Activated CD8-positive, alpha-beta T cell treated with anti-CD3 and anti-CD28 coated beads, Interleukin-2, amount 10 ng/mL, durations not matched to agents 7 days and 5 days (primary cell): ENCODE results near the gene PDE4D. TPM values are rescaled to one million over a fixed set of nuclear protein-coding genes. Genes with fewer than 3 reads are reported as not detected.

Source experiments
- ATAC-seq: fragments of 150-1000 bp; cut with Tn5 transposase; one replicate; pipeline ENCODE4 v1.10.0; 2021; ENCODE audit warnings: moderate library complexity
- CTCF ChIA-PET: fragments of 350-600 bp; sonication (Branson Sonifier 250); formaldehyde crosslinking; loops from one replicate; lab custom pipeline; 2021; ENCODE audit warnings: antibody characterized with exemption; lab: Charles Lee
- POLR2A ChIA-PET: fragments of 350-600 bp; sonication (Branson Sonifier 250); formaldehyde crosslinking; loops from one replicate; lab custom pipeline; 2021; ENCODE audit warnings: antibody characterized with exemption; lab: Charles Lee
- DNase-seq: peaks from one replicate; pipeline ENCODE4 v3.0.0-alpha.2; 2020
- H3K27ac Mint-ChIP-seq: one replicate; pipeline ENCODE4 v1.8.0; 2021; ENCODE audit warnings: mild to moderate bottlenecking, mixed read lengths
- H3K27me3 Mint-ChIP-seq: one replicate; pipeline ENCODE4 v1.8.0; 2021; ENCODE audit warnings: low read depth, mixed read lengths
- H3K36me3 Mint-ChIP-seq: one replicate; pipeline ENCODE4 v1.8.0; 2021; ENCODE audit warnings: low read depth, mixed read lengths
- H3K4me1 Mint-ChIP-seq: one replicate; pipeline ENCODE4 v1.8.0; 2021; ENCODE audit warnings: low read depth, mixed read lengths
- H3K4me3 Mint-ChIP-seq: one replicate; pipeline ENCODE4 v1.8.0; 2021; ENCODE audit warnings: mild to moderate bottlenecking, mixed read lengths
- H3K9me3 Mint-ChIP-seq: one replicate; pipeline ENCODE4 v1.8.0; 2022; ENCODE audit warnings: mixed read lengths; ENCODE audit not compliant: insufficient read depth
- total RNA-seq, 2 experiments: library from RNA; stranded (reverse); gene quantifications; one replicate each; pipeline ENCODE4 v1.2.3, GENCODE V29; 2021

The PDE4D gene
- total RNA-seq, 2 experiments from 2014 or later: 65.4 to 70.7 TPM

- CTCF ChIA-PET: no interaction called here
- peaks cover 26% of the 10 kb centered on the region for H3K27me3 Mint-ChIP-seq
- no peak for DNase-seq
Observed at GRCh38 chr5:59342181-59342580, 551.3 kb downstream of the PDE4D start.

GRCh38 chr5:59341760-59342159 lies 551.8 kb downstream of the PDE4D start:
- H3K4me3 Mint-ChIP-seq: no peak overlapping the region
- POLR2A ChIA-PET: interaction anchor here (0.7 kb wide), 1 partner anchor 1030 kb away, joined by 3 read pairs; no protein-coding TSS in a partner anchor
- CTCF ChIA-PET: no interaction called here
- H3K9me3 Mint-ChIP-seq: no peaks in the 10 kb centered on the region
- peaks cover 23% of the 10 kb centered on the region for H3K27me3 Mint-ChIP-seq
- no peak for ATAC-seq
- no peaks in the 10 kb centered on the region for H3K4me1 Mint-ChIP-seq
- H3K36me3 Mint-ChIP-seq: no peaks in the 10 kb centered on the region
- H3K27ac Mint-ChIP-seq: no peak overlapping the region
- no peak for DNase-seq

More at GRCh38 chr5:59342181-59342580, 551.3 kb downstream of the PDE4D start:
- H3K36me3 Mint-ChIP-seq: no peaks in the 10 kb centered on the region
- no peak overlapping the region for H3K27ac Mint-ChIP-seq
- POLR2A ChIA-PET: interaction anchor here (0.7 kb wide), 1 partner anchor 1030 kb away, joined by 3 read pairs; no protein-coding TSS in a partner anchor
- H3K9me3 Mint-ChIP-seq: no peaks in the 10 kb centered on the region
- no peak overlapping the region for H3K4me3 Mint-ChIP-seq
- no peak for ATAC-seq
- no peaks in the 10 kb centered on the region for H3K4me1 Mint-ChIP-seq

GRCh38 chr5:59341155-59341554 lies 552.4 kb downstream of the PDE4D start:
- Mint-ChIP-seq H3K4me3 (no peak overlapping the region), H3K9me3 (no peaks in the 10 kb centered on the region), H3K27ac (no peak overlapping the region), H3K36me3 (no peaks in the 10 kb centered on the region), H3K27me3 (peaks cover 23% of the 10 kb centered on the region), H3K4me1 (no peaks in the 10 kb centered on the region)
- CTCF ChIA-PET: no interaction called here
- DNase-seq (no peak), ATAC-seq (no peak)
- POLR2A ChIA-PET: no interaction called here

- no peak for ATAC-seq
- POLR2A ChIA-PET: no interaction called here
- Mint-ChIP-seq H3K4me3 (no peak overlapping the region), H3K27ac (no peak overlapping the region), H3K36me3 (no peaks in the 10 kb centered on the region), H3K4me1 (no peaks in the 10 kb centered on the region), H3K27me3 (peaks cover 23% of the 10 kb centered on the region), H3K9me3 (no peaks in the 10 kb centered on the region)
- no peak for DNase-seq
- CTCF ChIA-PET: no interaction called here
Observed at GRCh38 chr5:59340637-59341036, 552.9 kb downstream of the PDE4D start.

- no peaks in the 10 kb centered on the region for H3K36me3 Mint-ChIP-seq
- ChIA-PET CTCF (interaction anchor here (1.5 kb wide), 1 partner anchor 148 kb away, joined by 4 read pairs; no protein-coding TSS in a partner anchor), POLR2A (no interaction called here)
- H3K27ac Mint-ChIP-seq: no peak overlapping the region
- peaks cover 21% of the 10 kb centered on the region for H3K27me3 Mint-ChIP-seq
- DNase-seq: no peak
- H3K9me3 Mint-ChIP-seq: no peaks in the 10 kb centered on the region
- no peaks in the 10 kb centered on the region for H3K4me1 Mint-ChIP-seq
- no peak overlapping the region for H3K4me3 Mint-ChIP-seq
- no peak for ATAC-seq
Observed at GRCh38 chr5:59337240-59337639, 556.3 kb downstream of the PDE4D start.

GRCh38 chr5:59335544-59335943 lies 558.0 kb downstream of the PDE4D start:
- no peak for DNase-seq
- no peak overlapping the region for H3K4me3 Mint-ChIP-seq
- ChIA-PET POLR2A (interaction anchor here (0.6 kb wide), 1 partner anchor 416 kb away, joined by 3 read pairs; no protein-coding TSS in a partner anchor), CTCF (interaction anchor here (1.5 to 1.6 kb wide), 2 partner anchors 32 to 54 kb away, joined by 4 to 5 read pairs; no protein-coding TSS in a partner anchor)
- H3K4me1 Mint-ChIP-seq: no peaks in the 10 kb centered on the region
- H3K27ac Mint-ChIP-seq: no peak overlapping the region
- H3K27me3 Mint-ChIP-seq: peaks cover 16% of the 10 kb centered on the region
- ATAC-seq: no peak
- no peaks in the 10 kb centered on the region for H3K36me3 Mint-ChIP-seq
- H3K9me3 Mint-ChIP-seq: no peaks in the 10 kb centered on the region

GRCh38 chr5:59333416-59333815 lies 560.1 kb downstream of the PDE4D start:
- no peak for ATAC-seq
- no peak overlapping the region for H3K27ac Mint-ChIP-seq
- peaks cover 15% of the 10 kb centered on the region for H3K27me3 Mint-ChIP-seq
- POLR2A ChIA-PET: no interaction called here
- no peaks in the 10 kb centered on the region for H3K36me3 Mint-ChIP-seq
- no peaks in the 10 kb centered on the region for H3K4me1 Mint-ChIP-seq
- no peaks in the 10 kb centered on the region for H3K9me3 Mint-ChIP-seq
- DNase-seq: no peak
- H3K4me3 Mint-ChIP-seq: no peak overlapping the region
- CTCF ChIA-PET: interaction anchor here (1.2 kb wide), 1 partner anchor 145 kb away, joined by 3 read pairs; no protein-coding TSS in a partner anchor

- no peak overlapping the region for H3K4me3 Mint-ChIP-seq
- H3K36me3 Mint-ChIP-seq: no peaks in the 10 kb centered on the region
- peaks cover 10% of the 10 kb centered on the region for H3K27me3 Mint-ChIP-seq
- DNase-seq: no peak
- no peaks in the 10 kb centered on the region for H3K4me1 Mint-ChIP-seq
- POLR2A ChIA-PET: no interaction called here
- ATAC-seq: no peak
- H3K9me3 Mint-ChIP-seq: no peaks in the 10 kb centered on the region
- H3K27ac Mint-ChIP-seq: no peak overlapping the region
- CTCF ChIA-PET: no interaction called here
Observed at GRCh38 chr5:59332236-59332973, 561.1 kb downstream of the PDE4D start.

- Mint-ChIP-seq H3K27ac (no peak overlapping the region), H3K4me1 (no peaks in the 10 kb centered on the region), H3K9me3 (no peaks in the 10 kb centered on the region), H3K36me3 (no peaks in the 10 kb centered on the region), H3K27me3 (peaks cover 10% of the 10 kb centered on the region), H3K4me3 (no peak overlapping the region)
- ChIA-PET CTCF (no interaction called here), POLR2A (no interaction called here)
- ATAC-seq (no peak), DNase-seq (no peak)
Observed at GRCh38 chr5:59330680-59331079, 562.8 kb downstream of the PDE4D start.

- Mint-ChIP-seq H3K9me3 (no peaks in the 10 kb centered on the region), H3K27ac (no peak overlapping the region), H3K36me3 (no peaks in the 10 kb centered on the region), H3K27me3 (peaks cover 7% of the 10 kb centered on the region), H3K4me1 (no peaks in the 10 kb centered on the region), H3K4me3 (no peak overlapping the region)
- ATAC-seq (no peak), DNase-seq (no peak)
- ChIA-PET CTCF (no interaction called here), POLR2A (no interaction called here)
Observed at GRCh38 chr5:59328709-59329296, 564.7 kb downstream of the PDE4D start.

GRCh38 chr5:59327191-59327980 lies 566.1 kb downstream of the PDE4D start:
- H3K4me1 Mint-ChIP-seq: no peaks in the 10 kb centered on the region
- ATAC-seq (no peak), DNase-seq (no peak)
- peaks cover 11% of the 10 kb centered on the region for H3K27me3 Mint-ChIP-seq
- H3K9me3 Mint-ChIP-seq: no peaks in the 10 kb centered on the region
- H3K27ac Mint-ChIP-seq: no peak overlapping the region
- CTCF ChIA-PET: interaction anchor here (0.6 kb wide), 1 partner anchor 661 kb away, joined by 3 read pairs; no protein-coding TSS in a partner anchor
- no peak overlapping the region for H3K4me3 Mint-ChIP-seq
- no peaks in the 10 kb centered on the region for H3K36me3 Mint-ChIP-seq
- POLR2A ChIA-PET: no interaction called here
